CD14-positive monocyte (primary cell): Measurements from ENCODE around the gene UGGT2. TPM values are rescaled to one million over a fixed set of nuclear protein-coding genes. Genes with fewer than 3 reads are reported as not detected.
"Not testable (repeated sequence)": the region's sequence is repeated elsewhere in the genome, so short reads cannot be mapped to it uniquely, and the experiment has no call there.

Source experiments
- DNase-seq, 3 donors: peaks; one replicate each; pipeline ENCODE4 v3.0.0-alpha.2; 2011 to 2022
- H2AFZ ChIP-seq: 2 replicates; pipeline ENCODE4 v1.6.0; 2012; ENCODE audit warnings: mild to moderate bottlenecking, low read depth, low read length, inconsistent platforms; ENCODE audit not compliant: insufficient read depth, poor library complexity, severe bottlenecking
- H3K27ac ChIP-seq, 2 donors: 1 replicate in 1 of 2; 2 replicates in 1 of 2; pipeline ENCODE4 v1.5.1; 2012 to 2013; ENCODE audit warnings: low read length in 2 of 2, control low read depth in 1 of 2, inconsistent platforms in 1 of 2, low read depth in 1 of 2, mild to moderate bottlenecking in 1 of 2
- H3K27me3 ChIP-seq, 2 donors: one replicate each; pipeline versions ENCODE4 v1.6.0 to v1.6.1; 2011 to 2013; ENCODE audit warnings: low read length in 2 of 2; ENCODE audit not compliant: control insufficient read depth in 2 of 2, insufficient read depth in 2 of 2
- H3K36me3 ChIP-seq, 2 donors: replicated peaks in 1 of 2; 1 replicate in 1 of 2; 2 replicates in 1 of 2; pipeline versions ENCODE4 v1.5.1 to v1.6.1; 2012 to 2013; ENCODE audit warnings: low read length in 2 of 2, control low read depth in 1 of 2, inconsistent platforms in 1 of 2, mild to moderate bottlenecking in 1 of 2; ENCODE audit not compliant: insufficient read depth in 2 of 2, control insufficient read depth in 1 of 2
- H3K4me1 ChIP-seq, 2 donors: 1 replicate in 1 of 2; 2 replicates in 1 of 2; pipeline versions ENCODE4 v1.5.1 to v1.6.1; 2012 to 2013; ENCODE audit warnings: low read length in 2 of 2, control low read depth in 1 of 2, inconsistent platforms in 1 of 2, mild to moderate bottlenecking in 1 of 2, moderate library complexity in 1 of 2; ENCODE audit not compliant: insufficient read depth in 2 of 2, control insufficient read depth in 1 of 2
- H3K4me2 ChIP-seq: replicated peaks from 2 replicates; pipeline ENCODE3; 2012; ENCODE audit warnings: low read length, moderate library complexity, mild to moderate bottlenecking; ENCODE audit not compliant: poor library complexity, severe bottlenecking; ENCODE audit errors: extremely low read depth
- H3K4me3 ChIP-seq, 3 experiments: fragments of 200-600 bp in 1 of 3; sonication (generic) in 1 of 3; replicated peaks in 1 of 3; 1 replicate in 2 of 3; 2 replicates in 1 of 3; pipeline ENCODE4 v1.5.1; 2011 to 2013; ENCODE audit warnings: low read length in 3 of 3, mild to moderate bottlenecking in 3 of 3, control low read depth in 2 of 3, low read depth in 2 of 3, inconsistent platforms in 1 of 3, moderate library complexity in 1 of 3
- H3K79me2 ChIP-seq: 2 replicates; pipeline ENCODE4 v1.6.0; 2012; ENCODE audit warnings: mild to moderate bottlenecking, control low read depth, inconsistent platforms, low read length, moderate library complexity; ENCODE audit not compliant: insufficient read depth
- H3K9ac ChIP-seq: 2 replicates; pipeline ENCODE4 v1.6.0; 2017; ENCODE audit warnings: low read length, mild to moderate bottlenecking; ENCODE audit not compliant: insufficient read depth, poor library complexity, severe bottlenecking
- H3K9me3 ChIP-seq, 2 donors: replicated peaks in 1 of 2; 1 replicate in 1 of 2; 2 replicates in 1 of 2; pipeline versions ENCODE4 v1.5.1 to v1.6.1; 2012 to 2013; ENCODE audit warnings: low read length in 2 of 2, control low read depth in 1 of 2; ENCODE audit not compliant: control insufficient read depth in 1 of 2, insufficient read depth in 1 of 2
- H4K20me1 ChIP-seq: 2 replicates; pipeline ENCODE4 v1.6.0; 2012; ENCODE audit warnings: mild to moderate bottlenecking, low read length, control low read depth, moderate library complexity; ENCODE audit not compliant: insufficient read depth
- H3K27ac Mint-ChIP-seq, 7 donors: one replicate each; pipeline ENCODE4 v1.8.0; 2020; ENCODE audit warnings: mild to moderate bottlenecking in 7 of 7, mixed read lengths in 7 of 7, moderate library complexity in 6 of 7, inconsistent platforms in 2 of 7
- H3K27me3 Mint-ChIP-seq, 3 donors: one replicate each; pipeline ENCODE4 v1.8.0; 2021 to 2022; ENCODE audit warnings: low read depth in 3 of 3, mild to moderate bottlenecking in 3 of 3, mixed read lengths in 3 of 3, moderate library complexity in 3 of 3, inconsistent platforms in 1 of 3
- H3K36me3 Mint-ChIP-seq, 2 donors: one replicate each; pipeline ENCODE4 v1.8.0; 2020; ENCODE audit warnings: mixed read lengths in 2 of 2, inconsistent platforms in 1 of 2, mild to moderate bottlenecking in 1 of 2
- H3K4me1 Mint-ChIP-seq: one replicate; pipeline ENCODE4 v1.8.0; 2020; ENCODE audit warnings: mild to moderate bottlenecking, mixed read lengths
- H3K4me3 Mint-ChIP-seq, 2 donors: one replicate each; pipeline ENCODE4 v1.8.0; 2020; ENCODE audit warnings: mild to moderate bottlenecking in 2 of 2, mixed read lengths in 2 of 2, moderate library complexity in 1 of 2
- H3K9me3 Mint-ChIP-seq, 7 donors: one replicate each; pipeline ENCODE4 v1.8.0; 2020 to 2022; ENCODE audit warnings: mixed read lengths in 7 of 7, mild to moderate bottlenecking in 6 of 7, moderate library complexity in 6 of 7, inconsistent platforms in 2 of 7
- CTCF ChIP-seq: fragments of 200-600 bp; IDR thresholded peaks from one replicate; pipeline ENCODE4 v1.8.0; 2022; ENCODE audit warnings: antibody characterized with exemption, mild to moderate bottlenecking
- WGBS: methylation state at CpG from one replicate; pipeline ENCODE4 v1.1.5; 2013; ENCODE audit warnings: missing lambda C conversion rate; ENCODE audit not compliant: insufficient coverage; 5-methylcytosine and 5-hydroxymethylcytosine counted together
- intact Hi-C, 2 donors: fragments of 100-400 bp; cut with micrococcal nuclease; formaldehyde crosslinking; loops; one replicate each; pipeline versions ENCODE4 v1.15.0 to v1.15.1; 2023
- polyA plus RNA-seq, 3 donors: library from polyadenylated mRNA; depleted of rRNA in 1 of 3; unstranded in 2 of 3; stranded (reverse) in 1 of 3; fragments of 300-500 nt in 2 of 3; fragments of >200 nt in 1 of 3; fragmentation: Illumina TruSeq in 2 of 3; gene quantifications; 1 replicate in 2 of 3; 2 replicates in 1 of 3; pipeline ENCODE4 v1.2.3, GENCODE V29; 2012 to 2021

Gene UGGT2
- polyA plus RNA-seq, 3 donors = 4.0 to 6.3 (median 5.6) TPM

- peaks cover 0 to 2% (median 1%) of the 10 kb centered on the region in 3 donors for H3K27me3 Mint-ChIP-seq
- Histone ChIP-seq H3K4me3 (no peak overlapping the region), H3K79me2 (no peaks in the 10 kb centered on the region), H3K27me3 (no peaks in the 10 kb centered on the region), H3K4me1 (no peaks in the 10 kb centered on the region), H3K36me3 (peaks cover 14 to 27% of the 10 kb centered on the region in 2 donors), H3K4me2 (no peak overlapping the region), H3K27ac (no peak overlapping the region), H4K20me1 (no peaks in the 10 kb centered on the region), H2AFZ (no peak overlapping the region), H3K9ac (no peak overlapping the region), H3K9me3 (peaks cover 35 to 51% of the 10 kb centered on the region in 2 donors)
- H3K27ac Mint-ChIP-seq = no peak overlapping the region
- H3K4me1 Mint-ChIP-seq = no peaks in the 10 kb centered on the region
- TF ChIP-seq CTCF = no peak
- intact Hi-C loops = no loop called here
- peaks cover 30 to 62% of the 10 kb centered on the region in 2 donors for H3K36me3 Mint-ChIP-seq
- DNase-seq = no peak
- H3K9me3 Mint-ChIP-seq = peaks cover 25 to 58% (median 46%) of the 10 kb centered on the region in 7 donors
- H3K4me3 Mint-ChIP-seq = no peak overlapping the region
- 98% methylated on average over 30 of the region's 44 CpGs for WGBS
Observed at GRCh38 chr13:95931300-95932025, 121.7 kb downstream of the UGGT2 start.

GRCh38 chr13:95929430-95929829, 123.8 kb downstream of the UGGT2 start:
- Histone ChIP-seq H2AFZ (no peak overlapping the region), H3K9me3 (peaks cover 27 to 31% of the 10 kb centered on the region in 2 donors), H3K79me2 (no peaks in the 10 kb centered on the region), H4K20me1 (no peaks in the 10 kb centered on the region), H3K27ac (no peak overlapping the region), H3K4me1 (no peaks in the 10 kb centered on the region), H3K4me2 (no peak overlapping the region), H3K9ac (no peak overlapping the region), H3K4me3 (no peak overlapping the region), H3K27me3 (no peaks in the 10 kb centered on the region), H3K36me3 (peaks cover 0 to 7% of the 10 kb centered on the region in 2 donors)
- DNase-seq = no peak
- Mint-ChIP-seq H3K27me3 (peaks cover 0 to 2% (median 0%) of the 10 kb centered on the region in 3 donors), H3K27ac (no peak overlapping the region), H3K36me3 (peaks cover 14 to 41% of the 10 kb centered on the region in 2 donors), H3K9me3 (peaks cover 21 to 52% (median 35%) of the 10 kb centered on the region in 7 donors), H3K4me1 (no peaks in the 10 kb centered on the region), H3K4me3 (no peak overlapping the region)
- no CpG with 5 or more reads among the region's 3 CpGs for WGBS
- intact Hi-C loops = no loop called here
- no peak for TF ChIP-seq CTCF

GRCh38 chr13:95928367-95928906, 124.8 kb downstream of the UGGT2 start:
- H3K4me3 ChIP-seq, H3K9ac ChIP-seq, H3K4me3 Mint-ChIP-seq, H3K27me3 Mint-ChIP-seq, H3K79me2 ChIP-seq, H4K20me1 ChIP-seq, H3K4me2 ChIP-seq, intact Hi-C loops, H3K27ac Mint-ChIP-seq, H3K27me3 ChIP-seq, H2AFZ ChIP-seq, DNase-seq, H3K4me1 Mint-ChIP-seq, H3K27ac ChIP-seq, H3K36me3 ChIP-seq, H3K4me1 ChIP-seq: not testable (repeated sequence)
- peaks cover 24 to 29% of the 10 kb centered on the region in 2 donors for H3K9me3 ChIP-seq
- Mint-ChIP-seq H3K9me3 (peaks cover 18 to 42% (median 31%) of the 10 kb centered on the region in 7 donors), H3K36me3 (peaks cover 6 to 36% of the 10 kb centered on the region in 2 donors)
- over 99% methylated on average over 18 of the region's 36 CpGs for WGBS
